Measurements from ENCODE around the gene PRKCA.

The PRKCA gene

DNA sequence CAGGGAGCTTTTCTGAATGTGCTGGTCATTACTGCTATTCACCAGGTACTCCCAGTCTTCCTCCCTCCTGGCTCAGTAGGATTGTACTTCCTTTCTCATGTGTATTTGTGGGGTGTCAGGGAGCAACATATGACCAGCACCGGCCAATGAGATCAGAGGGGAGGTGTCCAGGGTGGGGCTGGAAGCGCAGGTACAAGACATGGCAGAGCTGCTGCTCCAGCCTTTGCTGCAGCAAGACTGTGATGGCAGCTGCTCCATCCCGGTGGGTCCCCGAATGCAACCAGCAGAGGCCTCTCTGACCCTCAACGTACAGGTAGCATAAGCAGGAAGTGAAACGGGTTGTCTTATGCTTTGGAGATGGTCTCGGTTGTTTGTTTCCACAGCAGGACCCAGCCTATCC, 478.7 kb downstream of the PRKCA start:
- Mint-ChIP-seq H3K27ac (no peak overlapping the region), H3K9me3 (no peaks in the 10 kb centered on the region), H3K27me3 (no peaks in the 10 kb centered on the region), H3K4me3 (no peak overlapping the region), H3K4me1 (no peaks in the 10 kb centered on the region)
- no peak for ATAC-seq
- no peak for DNase-seq

DNA sequence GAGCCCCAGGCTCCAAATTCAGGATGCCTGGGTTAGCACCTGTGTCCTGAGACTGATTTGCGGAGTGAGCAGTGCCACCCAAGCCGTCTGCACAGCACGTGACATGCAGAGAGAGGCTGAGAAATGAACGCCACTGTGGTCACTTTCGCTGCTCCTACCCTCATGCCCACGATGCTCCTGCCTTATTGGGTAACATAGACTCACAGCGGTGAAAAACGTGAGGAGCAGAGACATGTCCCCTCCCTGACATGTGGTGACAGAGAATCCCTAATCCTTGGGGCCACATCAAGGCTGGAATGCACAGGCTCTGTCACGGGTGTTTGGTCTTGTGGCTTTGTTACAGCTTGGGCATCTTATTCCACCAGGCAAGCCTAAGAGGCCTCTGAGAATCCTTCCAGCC, 480.4 kb downstream of the PRKCA start:
- Mint-ChIP-seq H3K4me3 (no peak overlapping the region), H3K27ac (peak overlapping the region in 1 of 2 donors; percentile 48), H3K9me3 (no peaks in the 10 kb centered on the region), H3K27me3 (no peaks in the 10 kb centered on the region), H3K4me1 (no peaks in the 10 kb centered on the region)
- DNase-seq (no peak), ATAC-seq (no peak)

GRCh38 chr17:66783656-66784381, 481.4 kb downstream of the PRKCA start:
- no peaks in the 10 kb centered on the region for H3K4me1 Mint-ChIP-seq
- peak overlapping the region in 1 of 2 donors; percentile 80 for H3K27ac Mint-ChIP-seq
- DNase-seq (no peak), ATAC-seq (no peak)
- no peaks in the 10 kb centered on the region for H3K27me3 Mint-ChIP-seq
- no peak overlapping the region for H3K4me3 Mint-ChIP-seq
- H3K9me3 Mint-ChIP-seq = no peaks in the 10 kb centered on the region

DNA sequence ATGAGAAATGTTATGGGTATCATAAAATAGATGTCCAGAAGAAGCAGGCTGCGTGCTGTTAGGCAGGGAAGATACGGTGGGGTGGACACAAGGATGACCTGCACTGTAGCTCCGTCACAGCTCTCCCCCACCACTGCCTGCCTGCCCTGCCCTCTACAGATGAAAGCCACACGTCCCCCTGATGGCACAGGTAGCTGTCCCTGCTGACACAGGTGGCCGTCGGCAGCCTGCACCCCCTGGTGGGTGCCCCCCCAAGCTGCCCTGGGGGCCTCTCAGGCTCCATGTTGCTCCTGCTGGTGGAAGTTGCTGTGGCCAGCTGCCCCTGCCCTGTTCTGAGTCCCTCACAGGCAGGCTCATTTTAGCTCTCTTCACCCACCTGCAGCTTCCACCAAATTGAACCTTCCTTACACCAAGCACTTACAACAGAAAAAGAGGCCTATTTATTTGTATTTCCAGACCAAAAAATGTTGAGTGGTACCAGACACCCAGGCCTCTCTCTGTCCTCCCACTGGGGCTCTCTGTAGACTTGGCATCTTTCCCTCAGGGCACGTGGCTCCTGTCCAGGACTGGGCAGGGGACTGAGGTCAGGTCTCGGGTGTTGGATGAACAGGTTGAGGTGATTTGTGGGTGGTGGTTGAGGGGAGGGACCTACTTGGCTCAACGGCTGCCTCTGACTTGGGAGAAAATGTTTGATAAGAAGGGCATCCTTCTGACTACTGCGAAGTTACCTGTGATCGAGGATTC, 482.4 kb downstream of the PRKCA start:
- Mint-ChIP-seq H3K27me3 (no peaks in the 10 kb centered on the region), H3K9me3 (no peaks in the 10 kb centered on the region), H3K4me1 (no peaks in the 10 kb centered on the region), H3K27ac (peak overlapping the region; percentile 33 to 59), H3K4me3 (no peak overlapping the region)
- no peak for DNase-seq
- no peak for ATAC-seq

DNA sequence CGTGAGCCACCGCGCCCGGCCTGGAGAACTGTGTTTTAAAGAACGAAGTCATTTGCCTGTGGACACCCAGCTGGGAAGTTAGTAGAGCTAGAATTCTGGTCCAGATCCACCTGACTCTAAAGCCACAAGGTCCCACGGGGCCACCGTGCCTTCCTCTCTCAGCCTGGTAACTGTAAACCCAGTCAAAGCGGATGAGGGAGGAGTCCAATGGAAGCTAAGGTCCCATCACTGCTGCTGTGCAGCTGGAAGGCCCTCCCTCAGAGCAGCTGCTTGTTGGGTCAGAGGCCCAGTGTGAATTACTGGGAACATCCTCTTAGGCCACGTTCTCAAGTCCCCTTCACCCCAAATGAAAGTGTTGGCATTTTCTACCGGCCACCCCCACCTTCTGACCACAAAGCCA, 483.7 kb downstream of the PRKCA start:
- H3K4me1 Mint-ChIP-seq = peaks cover 7% of the 10 kb centered on the region
- H3K27me3 Mint-ChIP-seq = no peaks in the 10 kb centered on the region
- ATAC-seq = no peak
- H3K4me3 Mint-ChIP-seq = no peak overlapping the region
- no peak for DNase-seq
- no peak overlapping the region for H3K27ac Mint-ChIP-seq
- H3K9me3 Mint-ChIP-seq = no peaks in the 10 kb centered on the region

DNA sequence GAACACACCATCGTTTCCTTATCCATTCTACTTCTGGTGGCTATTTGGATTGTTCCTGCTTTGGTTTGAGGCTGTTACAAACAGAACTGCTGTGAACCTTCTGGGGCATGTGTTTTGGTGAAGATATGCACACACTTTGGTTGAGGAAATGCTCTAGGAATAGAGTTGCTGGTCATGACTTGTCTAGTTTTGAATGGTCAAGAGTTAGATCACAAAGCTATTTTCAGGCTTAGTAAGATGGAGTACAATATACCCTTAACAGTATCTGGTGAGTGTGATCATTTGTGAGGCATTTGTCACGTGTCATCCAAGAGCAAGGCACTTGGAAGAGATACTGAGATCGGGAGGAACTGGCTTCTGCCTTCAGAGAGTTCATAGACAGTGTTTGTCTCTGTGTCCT, 485.5 kb downstream of the PRKCA start:
- Mint-ChIP-seq H3K9me3 (no peaks in the 10 kb centered on the region), H3K27ac (no peak overlapping the region), H3K4me3 (no peak overlapping the region), H3K4me1 (peaks cover 12% of the 10 kb centered on the region), H3K27me3 (no peaks in the 10 kb centered on the region)
- DNase-seq (no peak), ATAC-seq (no peak)

- peaks cover 12% of the 10 kb centered on the region for H3K4me1 Mint-ChIP-seq
- no peaks in the 10 kb centered on the region for H3K9me3 Mint-ChIP-seq
- H3K27me3 Mint-ChIP-seq = no peaks in the 10 kb centered on the region
- DNase-seq (no peak), ATAC-seq (no peak)
- H3K27ac Mint-ChIP-seq = peak overlapping the region in 1 of 2 donors; percentile 52
- H3K4me3 Mint-ChIP-seq = no peak overlapping the region
Observed at GRCh38 chr17:66789093-66789492, 486.7 kb downstream of the PRKCA start.

GRCh38 chr17:66789961-66790437, 487.6 kb downstream of the PRKCA start:
- DNase-seq = no peak
- H3K4me1 Mint-ChIP-seq = peaks cover 12% of the 10 kb centered on the region

GRCh38 chr17:66790501-66791061, 488.2 kb downstream of the PRKCA start:
- Mint-ChIP-seq H3K9me3 (no peaks in the 10 kb centered on the region), H3K4me1 (peaks cover 12% of the 10 kb centered on the region), H3K27ac (no peak overlapping the region), H3K4me3 (no peak overlapping the region), H3K27me3 (no peaks in the 10 kb centered on the region)
- DNase-seq = no peak
- ATAC-seq = no peak

More at GRCh38 chr17:66789961-66790437, 487.6 kb downstream of the PRKCA start:
- Mint-ChIP-seq H3K4me3 (no peak overlapping the region), H3K9me3 (no peaks in the 10 kb centered on the region), H3K27ac (no peak overlapping the region), H3K27me3 (no peaks in the 10 kb centered on the region)
- no peak for ATAC-seq

GRCh38 chr17:66791347-66791746, 488.9 kb downstream of the PRKCA start:
- ATAC-seq = no peak
- Mint-ChIP-seq H3K4me3 (no peak overlapping the region), H3K9me3 (no peaks in the 10 kb centered on the region), H3K4me1 (peaks cover 12% of the 10 kb centered on the region), H3K27ac (peak overlapping the region; percentile 41 to 48), H3K27me3 (no peaks in the 10 kb centered on the region)
- no peak for DNase-seq

DNA sequence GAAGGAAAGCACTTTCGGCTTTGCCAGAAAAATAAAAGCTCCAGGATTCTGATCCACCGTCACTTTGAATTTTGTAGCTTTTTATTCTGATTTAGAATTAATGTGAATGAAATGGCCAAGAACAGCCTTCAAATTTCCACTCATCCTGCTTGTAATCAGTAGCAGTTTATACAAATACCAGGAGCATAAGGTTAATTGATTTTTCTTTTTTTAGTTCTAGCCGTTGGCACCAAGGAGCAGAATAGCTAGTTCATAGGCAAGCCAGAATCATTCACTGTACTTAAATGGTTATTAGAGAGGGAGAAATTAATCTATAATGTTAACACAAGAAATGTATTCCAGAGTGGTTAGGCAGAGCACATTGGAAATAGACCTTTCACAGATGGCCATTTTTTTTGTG, 491.4 kb downstream of the PRKCA start:
- H3K4me1 Mint-ChIP-seq = peaks cover 12% of the 10 kb centered on the region
- DNase-seq = no peak
- no peak for ATAC-seq
- peak overlapping the region in 1 of 2 donors; percentile 48 for H3K27ac Mint-ChIP-seq
- H3K4me3 Mint-ChIP-seq = no peak overlapping the region
- no peaks in the 10 kb centered on the region for H3K27me3 Mint-ChIP-seq
- H3K9me3 Mint-ChIP-seq = peaks cover 4 to 10% of the 10 kb centered on the region in 2 donors

- ATAC-seq (no peak), DNase-seq (no peak)
- no peak overlapping the region for H3K27ac Mint-ChIP-seq
- H3K9me3 Mint-ChIP-seq = peaks cover 4 to 10% of the 10 kb centered on the region in 2 donors
- H3K27me3 Mint-ChIP-seq = no peaks in the 10 kb centered on the region
- no peak overlapping the region for H3K4me3 Mint-ChIP-seq
- H3K4me1 Mint-ChIP-seq = peaks cover 10% of the 10 kb centered on the region
Observed at GRCh38 chr17:66795486-66795885, 493.1 kb downstream of the PRKCA start.

- Mint-ChIP-seq H3K4me1 (no peaks in the 10 kb centered on the region), H3K27me3 (no peaks in the 10 kb centered on the region), H3K9me3 (peaks cover 4 to 10% of the 10 kb centered on the region in 2 donors), H3K4me3 (no peak overlapping the region), H3K27ac (peak overlapping the region in 1 of 2 donors; percentile 95)
- ATAC-seq (no peak), DNase-seq (no peak)
Observed at GRCh38 chr17:66799849-66800537, 497.6 kb downstream of the PRKCA start.

DNA sequence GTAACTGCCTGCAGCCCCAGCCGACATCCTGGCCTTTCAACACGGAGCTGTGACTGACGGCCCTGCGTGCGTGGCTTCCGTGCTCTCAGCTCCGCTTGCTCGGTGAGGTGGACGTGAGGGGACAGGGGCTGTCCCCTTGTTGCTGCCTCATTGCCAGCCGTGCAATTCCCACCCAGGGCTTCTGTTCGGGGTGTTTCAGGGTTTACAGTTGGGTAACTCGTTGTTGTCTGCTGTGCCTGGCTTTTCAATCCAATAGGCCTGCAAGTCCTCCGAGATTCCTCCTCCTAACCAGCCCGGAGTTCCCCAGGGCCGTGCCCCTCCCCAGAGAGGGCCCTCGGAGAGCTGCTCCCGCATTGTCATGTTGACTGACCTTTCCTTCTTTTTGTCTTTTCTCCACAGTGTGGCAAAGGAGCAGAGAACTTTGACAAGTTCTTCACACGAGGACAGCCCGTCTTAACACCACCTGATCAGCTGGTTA, 501.1 kb downstream of the PRKCA start:
- no peaks in the 10 kb centered on the region for H3K9me3 Mint-ChIP-seq
- H3K27me3 Mint-ChIP-seq = no peaks in the 10 kb centered on the region
- no peak for DNase-seq
- no peak for ATAC-seq
- no peak overlapping the region for H3K27ac Mint-ChIP-seq
- H3K4me1 Mint-ChIP-seq = peaks cover 32% of the 10 kb centered on the region
- H3K4me3 Mint-ChIP-seq = no peak overlapping the region

GRCh38 chr17:66805567-66805966, 503.2 kb downstream of the PRKCA start:
- H3K27ac Mint-ChIP-seq = peak overlapping the region in 1 of 2 donors; percentile 54
- ATAC-seq = no peak
- H3K27me3 Mint-ChIP-seq = no peaks in the 10 kb centered on the region
- no peak for DNase-seq
- H3K9me3 Mint-ChIP-seq = no peaks in the 10 kb centered on the region
- no peak overlapping the region for H3K4me3 Mint-ChIP-seq
- peaks cover 32% of the 10 kb centered on the region for H3K4me1 Mint-ChIP-seq

All from stimulated activated naive CD8-positive, alpha-beta T cell treated with anti-CD3 and anti-CD28 coated beads, Interleukin-15, amount 100 ng/mL, for 72 hours (primary cell).